NCI-H146 treated with DMSO at 0.1 percent for 48 hours (cell line): ENCODE measurements around the gene ZBTB3.
A peak's percentile ranks its signal among the peaks of the same experiment; 100 is the strongest.
"Not testable (repeated sequence)": the region's sequence is repeated elsewhere in the genome, so short reads cannot be mapped to it uniquely, and the experiment has no call there.

Experiments
- DNase-seq: peaks from one replicate; lab custom pipeline; 2025; ENCODE audit not compliant: unreplicated experiment; lab: John Stamatoyannopoulos, UW

The ZBTB3 gene

DNA sequence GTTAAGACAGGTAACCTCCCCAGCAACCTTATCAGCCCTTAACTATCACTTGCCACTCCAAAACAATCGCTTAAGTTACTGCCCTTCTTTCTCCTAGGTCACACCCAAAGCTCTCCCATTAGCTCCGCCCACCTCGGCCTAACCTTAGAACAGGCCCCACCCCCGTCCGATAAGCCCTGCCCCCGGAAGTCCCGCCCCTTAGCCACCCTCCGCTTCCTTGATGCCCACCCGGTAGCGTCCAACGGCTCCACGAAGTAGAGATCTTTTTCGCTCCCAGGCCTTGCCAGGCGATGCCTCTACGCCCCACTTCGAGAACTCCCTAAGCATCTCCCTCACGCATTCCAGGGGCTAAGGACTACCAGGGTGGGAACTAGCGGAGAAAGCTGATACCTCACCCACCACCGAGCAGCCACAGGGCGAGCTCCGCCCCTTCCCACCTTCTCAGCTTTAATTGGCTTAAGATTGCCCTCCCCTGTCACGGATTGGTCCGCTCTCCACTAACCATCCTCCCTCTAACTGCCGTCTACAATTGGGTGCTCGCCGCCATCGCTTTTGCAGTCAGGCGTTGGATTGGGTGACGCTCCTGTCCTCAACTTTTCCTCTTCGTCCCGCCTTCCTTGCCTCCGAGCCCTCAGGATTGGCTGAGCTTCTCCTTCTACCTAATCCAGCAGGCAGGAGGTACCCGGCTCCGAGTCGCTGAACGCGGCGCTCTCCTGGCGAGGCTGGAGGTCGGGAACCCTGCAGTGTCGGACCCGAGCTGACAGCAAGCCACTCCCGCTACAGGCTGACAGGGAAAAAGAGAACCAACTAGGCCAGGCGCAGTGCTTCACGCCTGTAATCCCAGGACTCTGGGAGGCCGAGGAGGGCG lies at the start of gene ZBTB3:
TSS of gene ZBTB3 (minus strand) at position 425 of the 868 bp plus-strand sequence. CDS start 496 bp downstream, outside the sequence.
- peak; percentile 99 for DNase-seq

DNA sequence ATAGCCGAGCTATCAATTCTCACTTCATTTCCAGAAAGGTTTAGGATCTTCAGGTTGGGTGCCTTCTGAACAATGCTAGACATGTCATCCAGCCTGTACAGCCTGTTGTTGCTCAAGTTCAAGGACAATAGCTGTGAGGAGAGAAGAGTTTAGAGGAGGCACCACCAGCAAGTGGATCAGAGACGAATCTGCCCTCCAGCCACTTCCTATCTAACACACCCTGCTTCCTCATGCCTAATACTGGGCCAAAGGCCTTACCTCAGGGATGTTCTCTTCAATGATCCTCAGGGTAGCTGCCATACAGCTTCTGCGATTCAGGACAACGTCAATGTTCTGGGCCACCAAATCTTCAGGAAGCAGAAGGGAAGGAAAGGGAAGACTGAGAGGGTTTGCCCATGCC lies 47.1 kb upstream of the ZBTB3 start:
- DNase-seq, result no peak

DNA sequence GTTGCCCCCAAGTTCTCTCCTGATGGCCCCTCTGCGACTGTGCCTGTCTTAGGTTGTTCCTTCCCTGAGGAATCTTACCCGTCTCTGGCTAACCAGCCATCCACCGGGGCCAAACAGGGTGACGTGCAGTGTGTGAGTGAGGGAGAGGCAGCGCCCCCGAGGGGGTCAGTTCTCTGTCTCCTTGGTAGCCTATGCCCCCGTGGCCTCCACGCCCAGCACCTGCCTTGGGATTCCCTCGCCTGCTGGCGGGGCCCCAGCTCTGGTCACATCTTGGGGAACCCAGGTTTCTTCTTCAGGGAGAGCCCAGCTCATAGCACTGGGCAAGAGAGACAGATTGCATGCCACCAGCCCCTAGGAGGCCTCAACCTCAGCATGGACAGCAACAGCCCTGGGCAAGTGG lies 45.5 kb upstream of the ZBTB3 start:
- DNase-seq, result no peak

DNA sequence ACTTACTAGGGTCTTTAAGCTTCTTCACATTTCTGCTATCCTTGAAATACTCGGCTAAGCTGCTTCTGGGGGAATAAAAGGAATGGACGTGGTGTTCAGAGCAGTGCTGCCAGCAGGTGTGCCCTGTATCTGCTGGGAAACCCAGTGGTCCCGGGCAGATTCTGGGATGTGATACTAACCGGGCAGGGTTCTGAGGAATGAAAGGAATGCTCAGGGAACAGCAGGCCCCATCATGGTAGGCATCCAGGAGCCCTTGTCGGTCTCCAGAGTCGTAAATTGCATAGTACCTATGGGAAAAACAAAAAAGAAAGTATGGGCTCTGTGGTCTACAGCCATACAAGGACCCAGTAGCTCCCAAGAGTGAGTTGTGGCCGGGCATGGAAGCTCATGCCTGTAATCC lies 42.3 kb upstream of the ZBTB3 start:
- DNase-seq, result no peak

DNA sequence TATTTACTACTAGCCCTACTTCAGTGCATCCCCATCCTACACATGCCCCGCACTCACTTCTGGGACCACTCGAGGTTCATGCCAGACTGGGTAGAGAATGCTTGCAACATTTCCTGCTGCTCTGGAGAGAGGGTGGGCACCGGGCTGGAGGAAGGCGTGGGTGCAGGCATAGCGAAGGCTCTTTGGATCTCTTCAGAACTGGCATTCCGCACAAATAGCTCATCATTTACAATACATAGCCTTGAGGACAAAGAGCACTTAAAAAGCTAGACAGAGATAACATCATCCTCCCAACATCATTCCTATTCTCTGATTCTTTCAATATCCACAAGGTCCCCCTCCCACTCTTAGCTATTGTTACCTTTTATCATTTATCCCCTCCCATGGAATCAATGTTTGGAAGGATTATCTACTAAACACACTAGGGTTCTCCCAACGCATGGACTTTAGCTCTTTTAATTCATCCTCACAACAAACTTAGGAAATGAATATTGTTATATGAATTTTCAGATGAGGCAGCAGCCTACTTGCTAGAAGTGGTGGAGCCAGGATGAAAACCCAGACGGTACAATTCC lies 40.3 kb upstream of the ZBTB3 start:
- no peak for DNase-seq

DNA sequence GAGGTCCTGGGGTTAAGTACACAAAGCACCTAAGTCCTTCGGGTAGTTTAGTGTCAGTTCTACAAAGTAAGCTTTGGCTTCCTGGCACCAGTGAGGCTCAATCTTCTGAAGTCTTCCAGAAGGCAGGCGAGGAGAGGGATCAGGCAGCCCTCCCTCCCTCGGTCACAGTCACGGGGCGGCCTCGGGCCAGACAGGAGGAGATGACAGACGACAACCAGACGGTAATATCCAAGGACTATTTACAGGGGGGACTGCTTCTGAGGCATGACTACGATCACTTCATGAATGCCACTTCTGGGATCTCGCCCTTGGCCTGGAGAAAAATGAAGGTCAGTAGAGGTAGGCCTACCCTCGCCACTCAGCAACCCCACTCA lies 38.2 kb upstream of the ZBTB3 start:
- DNase-seq, result no peak

DNA sequence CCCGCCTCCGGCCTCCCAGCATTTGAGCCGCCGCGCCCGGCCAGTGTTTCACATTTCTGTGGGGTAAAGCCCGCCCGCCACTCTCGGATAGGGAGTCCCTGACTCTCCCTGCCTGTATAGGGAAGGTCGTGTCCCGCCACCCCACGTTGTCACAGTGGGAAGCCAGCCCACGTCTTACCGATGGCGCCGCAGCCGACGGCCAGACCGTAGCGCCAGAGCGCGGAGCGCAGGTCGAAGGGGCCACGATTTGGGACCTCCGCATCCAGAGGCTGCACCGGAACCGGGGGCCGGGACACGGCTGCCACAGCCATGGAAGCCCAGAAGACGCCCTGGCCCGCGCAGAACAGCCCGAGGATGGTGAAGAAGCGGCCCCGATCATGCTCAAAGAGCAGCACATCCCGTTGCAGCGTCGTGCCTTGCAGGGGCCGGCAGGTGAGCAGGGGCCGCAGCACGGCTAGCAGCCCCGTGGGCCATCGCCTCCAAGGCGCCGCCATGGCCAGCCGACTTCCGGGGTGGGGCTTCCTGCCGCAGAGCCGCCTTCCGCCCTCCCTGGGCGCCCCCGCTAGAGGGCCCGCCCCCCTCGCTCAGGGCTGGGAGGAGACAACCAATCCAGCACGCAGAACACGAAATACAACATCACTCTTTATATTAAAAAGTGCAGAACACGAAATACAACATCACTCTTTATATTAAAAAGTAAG lies 37.7 kb upstream of the ZBTB3 start, which contains the start of gene TMEM223:
TSS of gene TMEM223 (minus strand) at position 506 of the 701 bp plus-strand sequence. CDS start at position 494, 12 bp downstream.
- DNase-seq, result peak; percentile 37

DNA sequence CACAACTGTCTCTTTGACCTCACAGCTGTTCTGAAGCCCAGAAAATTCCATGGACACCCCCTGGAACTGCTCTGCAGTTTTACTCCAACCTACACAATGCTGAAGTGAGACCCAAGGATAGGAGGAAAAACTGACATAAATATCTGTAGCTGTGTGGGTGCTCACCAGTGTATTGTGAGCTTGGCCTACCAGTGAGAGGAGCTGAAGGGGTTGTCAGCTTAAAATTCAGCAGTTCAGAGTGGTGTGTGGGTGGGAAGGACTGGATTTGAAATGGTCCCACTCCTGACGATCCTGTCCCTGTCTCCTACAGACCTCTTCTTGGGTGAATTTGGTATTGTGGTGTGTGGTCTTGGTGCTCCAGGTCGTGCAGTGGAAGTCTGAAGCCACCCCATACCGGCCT lies 35.6 kb upstream of the ZBTB3 start:
- DNase-seq, result no peak

DNA sequence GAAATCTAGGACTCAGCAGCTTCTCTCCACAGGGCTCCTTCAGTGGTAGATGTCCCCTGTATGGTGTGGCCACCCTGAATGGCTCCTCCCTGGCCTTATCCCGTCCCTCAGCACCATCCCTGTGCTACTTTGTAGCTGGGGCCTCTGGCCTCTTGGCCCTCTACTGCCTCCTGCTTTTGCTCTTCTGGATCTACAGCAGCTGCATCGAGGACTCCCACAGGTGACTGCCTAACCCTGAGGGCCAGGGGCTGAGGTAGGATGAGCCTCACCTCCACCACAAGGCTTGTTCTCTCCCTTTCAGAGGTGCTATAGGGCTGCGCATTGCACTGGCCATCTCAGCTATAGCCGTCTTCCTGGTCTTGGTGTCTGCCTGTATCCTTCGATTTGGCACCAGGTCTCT lies 35.0 kb upstream of the ZBTB3 start:
- DNase-seq, result no peak

DNA sequence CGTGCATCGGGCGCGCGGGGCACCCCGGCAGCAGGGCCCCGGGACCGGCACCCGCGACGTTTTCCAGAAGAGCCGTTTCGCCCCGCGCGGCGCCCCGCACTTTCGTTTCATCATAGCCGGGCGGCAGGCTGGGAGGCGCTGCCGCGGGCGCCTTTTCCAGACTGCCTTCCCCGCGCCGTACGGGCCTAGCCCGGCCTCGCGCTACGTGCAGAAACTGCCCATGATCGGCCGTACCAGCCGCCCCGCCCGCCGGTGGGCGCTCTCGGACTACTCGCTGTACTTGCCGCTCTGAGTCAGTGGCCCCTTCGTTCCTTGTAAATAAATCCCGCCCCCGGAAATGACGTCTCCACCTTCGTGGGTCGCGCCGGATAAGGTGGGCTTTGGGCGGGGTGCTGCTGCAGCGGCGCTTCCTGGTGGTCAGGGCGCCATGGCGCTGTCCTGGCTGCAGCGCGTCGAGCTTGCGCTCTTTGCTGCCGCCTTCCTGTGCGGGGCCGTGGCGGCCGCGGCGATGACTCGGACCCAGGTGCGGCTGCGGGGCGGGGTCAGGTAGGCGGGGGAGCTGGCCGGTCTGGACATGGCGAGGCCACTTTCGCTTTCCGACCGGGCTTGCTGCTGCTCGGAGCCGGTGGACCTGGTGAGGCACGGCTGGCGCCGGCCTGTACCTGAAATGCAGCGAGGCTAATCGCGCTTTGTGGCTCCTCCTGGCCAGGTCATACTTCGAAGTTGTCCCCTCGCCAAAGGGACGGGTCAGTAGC lies 33.2 kb upstream of the ZBTB3 start, which contains the start of gene TMEM179B:
TSS of gene TMEM179B (plus strand) at position 398 of the 755 bp plus-strand sequence. CDS start at position 428, 30 bp downstream.
- peak; percentile 92 for DNase-seq

DNA sequence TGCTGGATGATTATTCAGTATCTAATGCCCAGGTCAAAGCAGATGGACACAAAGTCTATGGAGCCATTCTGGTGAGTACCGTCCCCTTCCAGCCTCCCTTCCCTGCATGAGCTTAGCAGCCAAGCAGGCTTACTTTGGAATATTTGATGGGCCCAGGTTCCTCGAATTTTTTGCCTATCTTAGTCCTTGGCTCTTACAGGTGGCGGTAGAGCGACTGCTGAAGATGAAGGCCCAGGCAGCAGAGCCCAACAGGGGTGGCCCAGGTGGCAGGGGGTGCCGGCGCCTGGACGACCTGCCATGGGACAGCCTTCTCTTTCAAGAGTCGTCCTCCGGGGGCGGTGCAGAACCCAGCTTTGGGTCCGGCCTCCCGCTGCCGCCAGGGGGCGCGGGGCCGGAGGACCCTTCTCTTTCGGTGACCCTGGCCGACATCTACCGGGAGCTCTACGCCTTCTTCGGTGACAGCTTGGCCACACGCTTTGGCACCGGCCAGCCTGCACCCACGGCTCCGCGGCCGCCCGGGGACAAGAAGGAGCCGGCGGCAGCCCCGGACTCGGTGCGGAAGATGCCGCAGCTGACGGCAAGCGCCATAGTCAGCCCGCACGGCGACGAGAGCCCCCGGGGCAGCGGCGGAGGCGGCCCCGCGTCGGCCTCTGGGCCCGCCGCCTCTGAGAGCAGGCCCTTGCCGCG lies 32.5 kb upstream of the ZBTB3 start:
- peak; percentile 42 for DNase-seq

DNA sequence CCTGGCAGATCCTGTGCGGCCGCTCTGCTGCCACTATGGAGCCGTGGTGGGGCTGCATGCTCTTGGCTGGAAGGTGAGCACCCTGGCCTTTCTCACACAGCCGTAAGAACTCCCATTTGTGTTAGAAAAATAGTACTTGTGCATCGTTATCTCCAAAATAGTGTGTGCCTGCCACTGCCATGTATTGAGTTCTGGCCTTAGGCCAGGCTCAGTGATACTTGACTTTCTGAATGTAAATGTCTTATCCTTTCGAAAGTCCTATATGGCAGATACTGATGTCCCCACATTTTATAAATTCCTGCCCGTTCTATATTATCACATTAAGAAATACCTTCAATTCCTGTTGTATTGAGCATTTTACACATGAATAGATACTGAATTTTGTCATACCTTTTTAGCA lies 28.8 kb upstream of the ZBTB3 start:
- DNase-seq, result no peak

DNA sequence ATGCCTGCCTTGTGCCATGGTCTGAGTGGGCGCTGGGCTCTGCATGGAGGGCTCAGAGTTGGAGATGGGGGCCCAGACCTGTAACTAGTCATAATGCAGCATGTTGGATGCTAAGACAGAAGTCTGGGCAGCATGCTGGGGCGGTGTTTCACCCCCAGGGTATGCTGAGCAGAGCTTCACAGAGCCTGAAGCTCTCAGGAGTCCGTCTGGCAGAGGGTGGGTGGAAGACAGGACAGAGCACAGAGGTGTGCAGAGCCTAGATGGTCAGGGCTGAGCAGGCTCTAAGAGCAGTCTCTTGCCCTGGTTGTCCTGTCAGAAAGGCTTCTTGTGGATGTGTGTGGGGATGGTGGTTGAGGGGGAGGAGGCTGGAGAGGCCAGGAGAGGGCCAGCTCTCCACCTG lies 24.5 kb upstream of the ZBTB3 start:
- no peak for DNase-seq

DNA sequence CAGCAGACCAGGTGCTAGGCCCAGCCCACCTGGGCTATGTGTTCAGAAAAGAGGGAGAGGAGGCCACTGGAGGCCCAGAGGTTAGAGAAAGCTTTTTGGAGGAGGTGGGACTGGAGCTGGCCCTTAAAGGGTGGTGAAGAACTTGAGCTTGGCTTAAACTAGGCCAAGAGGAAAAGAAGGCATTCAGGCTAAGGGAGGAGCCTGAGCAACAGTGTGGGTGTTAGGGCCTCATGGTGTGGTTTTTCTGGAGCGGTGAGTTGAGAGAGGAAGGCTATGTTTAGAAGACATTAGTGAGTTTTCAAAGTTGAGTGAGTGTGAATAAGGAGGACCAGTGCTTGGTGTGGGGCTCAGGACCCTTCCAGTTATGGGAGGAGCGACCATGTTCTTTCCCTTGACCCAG lies 23.4 kb upstream of the ZBTB3 start:
- no peak for DNase-seq

DNA sequence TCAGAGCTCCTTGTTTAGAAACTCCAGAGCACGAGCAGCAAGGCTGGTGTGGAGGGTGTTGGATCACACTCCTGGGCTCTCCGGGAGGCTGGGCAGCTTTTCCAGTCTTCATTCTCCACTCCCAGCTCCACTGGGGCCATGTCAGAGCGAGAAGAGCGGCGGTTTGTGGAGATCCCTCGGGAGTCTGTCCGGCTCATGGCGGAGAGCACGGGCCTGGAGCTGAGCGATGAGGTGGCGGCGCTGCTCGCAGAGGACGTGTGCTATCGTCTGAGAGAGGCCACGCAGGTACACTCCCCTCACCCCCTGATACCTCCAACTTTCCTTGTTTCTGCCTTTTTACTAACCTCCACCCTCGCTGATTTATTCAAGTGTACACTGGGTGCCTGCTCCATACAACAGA lies 21.7 kb upstream of the ZBTB3 start:
- no peak for DNase-seq

DNA sequence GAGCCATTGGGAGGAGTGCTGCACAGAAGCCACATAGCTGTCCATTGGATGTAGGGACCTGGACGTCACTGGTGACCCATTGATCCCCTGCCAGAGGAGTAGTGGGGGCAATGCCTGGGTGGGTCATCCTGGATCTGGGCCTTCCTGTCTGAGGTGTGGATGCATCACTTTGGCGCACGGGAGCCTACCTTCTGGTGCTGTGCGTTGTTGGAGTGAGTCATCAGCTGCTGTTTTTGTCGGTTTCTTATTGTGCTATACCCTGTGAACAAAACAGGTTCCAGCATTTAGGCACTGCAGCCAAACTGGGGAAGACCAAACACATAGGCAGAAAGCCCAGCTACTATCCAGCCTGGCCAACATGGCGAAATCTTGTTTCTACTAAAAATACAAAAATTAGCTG lies 20.4 kb upstream of the ZBTB3 start:
- DNase-seq, result no peak

DNA sequence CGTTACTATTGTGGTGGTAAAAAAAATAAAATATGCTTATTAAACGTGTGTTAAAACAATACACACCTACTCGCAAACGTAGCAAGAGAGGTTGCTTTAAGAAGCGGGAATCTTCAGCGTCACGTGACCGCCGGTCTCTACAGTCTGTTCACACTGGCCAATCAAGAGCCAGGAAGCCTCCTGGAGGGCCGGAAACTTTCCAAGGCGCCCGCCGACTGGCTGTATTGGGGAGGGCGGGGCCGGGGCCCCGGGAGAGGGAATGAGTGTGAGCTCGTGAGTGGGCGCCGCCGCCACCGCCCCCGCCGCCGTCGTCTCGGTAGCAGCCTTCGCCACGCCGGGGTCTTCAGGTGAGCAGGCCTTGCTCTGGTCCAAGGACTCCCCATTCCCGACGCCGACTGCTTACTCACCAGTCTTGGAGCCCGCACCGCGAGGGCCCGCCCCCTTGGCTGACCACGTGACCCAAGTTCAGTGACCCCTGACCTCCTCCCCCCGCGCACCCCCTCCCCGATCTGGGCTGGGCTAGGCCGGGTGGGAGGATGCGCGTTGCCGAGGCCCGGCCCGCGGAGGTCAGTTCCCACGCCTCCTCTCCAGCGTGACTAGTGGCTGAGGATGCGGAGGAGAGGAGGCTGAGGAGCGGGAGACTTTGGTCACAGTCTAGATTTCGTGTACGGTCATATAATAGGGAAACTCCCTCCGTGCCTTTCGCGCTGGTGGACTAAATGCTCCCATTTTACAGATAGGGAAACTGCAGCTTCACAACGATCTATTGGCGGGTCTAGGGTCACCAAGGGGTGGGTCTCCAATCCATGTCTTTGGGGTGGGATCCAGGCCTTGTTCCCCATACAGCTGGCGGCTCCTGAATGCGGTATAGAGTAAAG lies 17.4 kb upstream of the ZBTB3 start, which contains the start of gene TAF6L:
TSS of gene TAF6L (plus strand) at position 253 of the 878 bp plus-strand sequence. CDS start 4,388 bp downstream, outside the sequence.
- peak; percentile 92 for DNase-seq

DNA sequence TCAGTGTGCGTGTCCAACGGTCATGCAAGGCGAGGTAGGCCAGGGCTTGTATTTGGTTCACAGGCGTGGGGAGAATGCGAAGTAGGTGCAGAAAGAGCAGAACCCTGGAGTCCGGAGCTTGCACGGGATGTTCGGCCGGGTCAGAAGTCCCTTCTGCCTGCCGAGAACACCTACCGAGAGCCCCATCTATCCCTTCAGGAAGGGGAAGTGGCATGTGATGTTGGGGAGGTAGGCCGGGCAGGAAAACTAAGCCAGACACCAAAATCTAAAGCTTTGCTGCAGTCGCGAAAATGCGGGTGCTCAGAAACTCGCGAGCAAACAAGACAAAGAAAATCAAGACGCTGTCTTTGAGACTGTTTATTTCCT lies 16.8 kb upstream of the ZBTB3 start:
- DNase-seq, result no peak

DNA sequence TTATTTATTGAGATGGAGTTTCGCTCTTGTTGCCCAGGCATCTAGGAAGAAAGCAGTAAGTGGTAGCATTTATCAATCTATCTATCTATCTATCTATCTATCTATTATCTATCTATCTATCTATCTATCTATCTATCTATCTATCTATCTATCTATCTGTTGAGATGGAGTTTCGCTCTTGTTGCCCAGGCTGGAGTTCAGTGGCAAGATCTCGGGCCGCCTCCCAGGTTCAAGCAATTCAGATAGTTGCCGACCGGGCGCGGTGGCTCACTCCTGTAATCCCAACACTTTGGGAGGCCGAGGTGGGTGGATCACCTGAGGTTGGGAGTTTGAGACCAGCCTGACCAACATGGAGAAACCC lies 6.9 kb upstream of the ZBTB3 start:
- not testable (repeated sequence) for DNase-seq
